Liver (tissue), 9 donors: ENCODE measurements around the gene PPM1B. TPM values are rescaled to one million over a fixed set of nuclear protein-coding genes. Genes with fewer than 3 reads are reported as not detected.

ENCODE experiments used
- DNase-seq: peaks from one replicate; pipeline ENCODE4 v3.0.0-alpha.2; 2017; ENCODE audit warnings: low spot score
- H3K27ac ChIP-seq, 2 donors: one replicate each; pipeline ENCODE4 v1.7.0; 2013; ENCODE audit warnings: inconsistent platforms in 2 of 2, low read length in 2 of 2, control low read depth in 1 of 2, low read depth in 1 of 2, mild to moderate bottlenecking in 1 of 2
- H3K27me3 ChIP-seq, 4 donors: one replicate each; pipeline versions ENCODE4 v1.6.1 to v1.7.0; 2013; ENCODE audit warnings: low read length in 3 of 4, inconsistent platforms in 1 of 4, mild to moderate bottlenecking in 1 of 4, moderate library complexity in 1 of 4; ENCODE audit not compliant: control insufficient read depth in 4 of 4, insufficient read depth in 4 of 4
- H3K36me3 ChIP-seq, 4 donors: one replicate each; pipeline versions ENCODE4 v1.6.1 to v1.7.0; 2013; ENCODE audit warnings: low read length in 3 of 4, mild to moderate bottlenecking in 3 of 4, low read depth in 1 of 4, moderate library complexity in 1 of 4; ENCODE audit not compliant: control insufficient read depth in 4 of 4, insufficient read depth in 3 of 4
- H3K4me1 ChIP-seq, 4 donors: one replicate each; pipeline versions ENCODE4 v1.6.1 to v1.7.0; 2013; ENCODE audit warnings: low read length in 3 of 4, mild to moderate bottlenecking in 3 of 4, moderate library complexity in 1 of 4; ENCODE audit not compliant: control insufficient read depth in 4 of 4, insufficient read depth in 4 of 4
- H3K4me3 ChIP-seq, 3 donors: one replicate each; pipeline versions ENCODE4 v1.6.1 to v1.7.0; 2013; ENCODE audit warnings: low read length in 3 of 3, control low read depth in 1 of 3, low read depth in 1 of 3, mild to moderate bottlenecking in 1 of 3
- H3K9ac ChIP-seq, 2 donors: one replicate each; pipeline ENCODE4 v1.7.0; 2013; ENCODE audit warnings: low read length in 2 of 2, mild to moderate bottlenecking in 2 of 2, moderate library complexity in 2 of 2, control low read depth in 1 of 2, low read depth in 1 of 2
- H3K9me3 ChIP-seq, 4 donors: one replicate each; pipeline versions ENCODE4 v1.6.1 to v1.7.0; 2013; ENCODE audit warnings: low read length in 3 of 4; ENCODE audit not compliant: control insufficient read depth in 4 of 4
- ATF3 ChIP-seq: IDR thresholded peaks from 2 replicates; pipeline ENCODE4 v1.6.1; 2016; ENCODE audit warnings: antibody characterized with exemption
- EGR1 ChIP-seq, 2 donors: IDR thresholded peaks; 2 replicates each; pipeline ENCODE4 v1.6.1; 2016 to 2018; ENCODE audit warnings: antibody characterized with exemption in 2 of 2, low read depth in 2 of 2
- FOXA1 ChIP-seq: IDR thresholded peaks from 2 replicates; pipeline ENCODE4 v1.6.1; 2016; ENCODE audit warnings: antibody characterized with exemption
- FOXA2 ChIP-seq: IDR thresholded peaks from 2 replicates; pipeline ENCODE4 v1.6.1; 2016; ENCODE audit warnings: antibody characterized with exemption
- GABPA ChIP-seq, 2 donors: IDR thresholded peaks in 1 of 2; conservative IDR thresholded peaks in 1 of 2; 2 replicates each; pipeline ENCODE4 v1.6.1; 2016; ENCODE audit warnings: antibody characterized with exemption in 2 of 2, mild to moderate bottlenecking in 1 of 2, moderate library complexity in 1 of 2
- HNF4A ChIP-seq, 2 donors: conservative IDR thresholded peaks; 2 replicates each; pipeline ENCODE4 v1.6.1; 2016; ENCODE audit warnings: antibody characterized with exemption in 2 of 2, mild to moderate bottlenecking in 2 of 2
- HNF4G ChIP-seq: IDR thresholded peaks from 2 replicates; pipeline ENCODE4 v1.6.1; 2016; ENCODE audit warnings: antibody characterized with exemption
- JUND ChIP-seq, 2 donors: IDR thresholded peaks; 2 replicates each; pipeline ENCODE4 v1.6.1; 2016; ENCODE audit warnings: antibody characterized with exemption in 2 of 2
- MAX ChIP-seq: IDR thresholded peaks from 2 replicates; pipeline ENCODE4 v1.6.1; 2016; ENCODE audit warnings: antibody characterized with exemption
- NR2F2 ChIP-seq: IDR thresholded peaks from 2 replicates; pipeline ENCODE4 v1.6.1; 2016; ENCODE audit warnings: antibody characterized with exemption
- REST ChIP-seq: IDR thresholded peaks from 2 replicates; pipeline ENCODE4 v1.6.1; 2016; ENCODE audit warnings: antibody characterized with exemption, mild to moderate bottlenecking
- RXRA ChIP-seq, 2 donors: IDR thresholded peaks; 2 replicates each; pipeline ENCODE4 v1.6.1; 2017 to 2018; ENCODE audit warnings: antibody characterized with exemption in 2 of 2, mild to moderate bottlenecking in 1 of 2
- SP1 ChIP-seq: IDR thresholded peaks from 2 replicates; pipeline ENCODE4 v1.6.1; 2018; ENCODE audit warnings: antibody characterized with exemption, mild to moderate bottlenecking
- TAF1 ChIP-seq: conservative IDR thresholded peaks from 2 replicates; pipeline ENCODE4 v1.6.1; 2016; ENCODE audit warnings: antibody characterized with exemption, mild to moderate bottlenecking
- ZBTB33 ChIP-seq: IDR thresholded peaks from 2 replicates; pipeline ENCODE4 v1.6.1; 2016; ENCODE audit warnings: antibody characterized with exemption
- WGBS: extraction: QIAGEN DNeasy Blood & Tissue Kit; methylation state at CpG from one replicate; pipeline ENCODE4 v1.1.7; 2013; 5-methylcytosine and 5-hydroxymethylcytosine counted together
- polyA plus RNA-seq, 2 donors: library from polyadenylated mRNA; stranded (reverse) in 1 of 2; unstranded in 1 of 2; fragments of 200-250 nt in 1 of 2; fragments of >200 nt in 1 of 2; fragmentation: Nextera tagmentation in 1 of 2; extraction: Ambion mirVana in 1 of 2; gene quantifications; one replicate each; pipeline versions ENCODE4 v1.2.1 to v1.2.3, GENCODE V29; 2013 to 2015
- total RNA-seq, 2 donors: library from RNA; depleted of rRNA; stranded (reverse); fragments of >200 nt; gene quantifications; one replicate each; pipeline ENCODE4 v1.2.3, GENCODE V29; 2014
- donor health status: healthy.
- donor health status: healthy.
- donor health status: healthy.
- donor health status: healthy.
- donor health status: healthy.

The PPM1B gene
- total and polyA plus RNA-seq, 4 donors, result 13.5 to 38.5 (median 30.8) TPM

- TF ChIP-seq ATF3, result no peak
Observed at GRCh38 chr2:44200011-44200410, 31.3 kb downstream of the PPM1B start (continued).

- H3K9ac ChIP-seq, result no peak overlapping the region
- no peaks in the 10 kb centered on the region for H3K9me3 ChIP-seq
- DNase-seq, result no peak
- H3K36me3 ChIP-seq, result peaks cover 0 to 7% (median 3%) of the 10 kb centered on the region in 4 donors
- no peak overlapping the region for H3K27ac ChIP-seq
- H3K4me3 ChIP-seq, result no peak overlapping the region
- no peaks in the 10 kb centered on the region for H3K4me1 ChIP-seq
- no peak for TF ChIP-seq EGR1 (IDR thresholded peaks at IDR 0.05; ENCODE audit: low read depth in 2 of 2)
- no peak for TF ChIP-seq MAX
- no peak for TF ChIP-seq GABPA (IDR thresholded peaks at IDR 0.05 in 1 of 2, conservative IDR thresholded peaks at IDR 0.05 in 1 of 2)
- no peak for TF ChIP-seq HNF4G
- TF ChIP-seq JUND (IDR thresholded peaks at IDR 0.05), result no peak
- TF ChIP-seq ZBTB33, result no peak
- TF ChIP-seq ATF3, result no peak
- TF ChIP-seq SP1, result no peak
- TF ChIP-seq NR2F2, result no peak
- no peak for TF ChIP-seq TAF1
- no peak for TF ChIP-seq REST
- TF ChIP-seq HNF4A (conservative IDR thresholded peaks at IDR 0.05), result no peak
- TF ChIP-seq FOXA1, result no peak
- TF ChIP-seq RXRA (IDR thresholded peaks at IDR 0.05), result no peak
- no peaks in the 10 kb centered on the region for H3K27me3 ChIP-seq
- 97% methylated on average over 5 of the region's 5 CpGs for WGBS
Observed at GRCh38 chr2:44200759-44201158, 32.1 kb downstream of the PPM1B start.

- Histone ChIP-seq H3K36me3 (peaks cover 0 to 7% (median 3%) of the 10 kb centered on the region in 4 donors), H3K9me3 (no peaks in the 10 kb centered on the region), H3K4me1 (no peaks in the 10 kb centered on the region), H3K9ac (no peak overlapping the region), H3K27ac (no peak overlapping the region), H3K27me3 (no peaks in the 10 kb centered on the region), H3K4me3 (no peak overlapping the region)
- DNase-seq, result no peak
- WGBS, result 96% methylated on average over 6 of the region's 6 CpGs
- TF ChIP-seq NR2F2 (no peak), FOXA2 (no peak), JUND (IDR thresholded peaks at IDR 0.05) (no peak), RXRA (IDR thresholded peaks at IDR 0.05) (no peak)
Observed at GRCh38 chr2:44201648-44202165, 33.0 kb downstream of the PPM1B start.
